Brain pericyte (primary cell): Measurements from ENCODE around the gene BCL11A.

Experiments used
- DNase-seq: peaks from one replicate; pipeline ENCODE4 v3.0.0-alpha.2; 2012; ENCODE audit warnings: low read depth, low spot score

BCL11A gene

GRCh38 chr2:60559880-60560279 lies 6.4 kb upstream of the BCL11A start:
- DNase-seq: no peak

- no peak for DNase-seq
Measured at GRCh38 chr2:60558536-60558935, 5.1 kb upstream of the BCL11A start.

DNA sequence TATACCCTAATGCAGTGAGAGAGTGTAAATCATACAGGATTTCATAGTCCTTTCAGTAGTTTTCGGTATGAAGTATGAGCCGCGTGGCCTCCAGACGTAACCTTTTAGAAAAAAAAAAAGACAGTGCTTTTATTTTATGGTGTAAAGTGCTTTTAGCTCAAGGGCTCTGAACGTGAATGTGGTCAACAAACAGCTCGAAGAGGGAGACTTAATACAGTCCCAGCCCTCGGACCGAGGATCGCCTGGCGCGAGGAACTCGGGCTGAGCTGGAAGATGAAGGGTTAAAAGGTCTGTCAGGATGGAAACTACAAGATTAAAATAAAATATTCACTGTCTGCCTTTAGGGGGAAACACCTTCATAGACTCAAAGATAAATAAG lies 4.0 kb upstream of the BCL11A start:
- no peak for DNase-seq

GRCh38 chr2:60556576-60557485 lies 3.4 kb upstream of the BCL11A start:
- DNase-seq: no peak

DNA sequence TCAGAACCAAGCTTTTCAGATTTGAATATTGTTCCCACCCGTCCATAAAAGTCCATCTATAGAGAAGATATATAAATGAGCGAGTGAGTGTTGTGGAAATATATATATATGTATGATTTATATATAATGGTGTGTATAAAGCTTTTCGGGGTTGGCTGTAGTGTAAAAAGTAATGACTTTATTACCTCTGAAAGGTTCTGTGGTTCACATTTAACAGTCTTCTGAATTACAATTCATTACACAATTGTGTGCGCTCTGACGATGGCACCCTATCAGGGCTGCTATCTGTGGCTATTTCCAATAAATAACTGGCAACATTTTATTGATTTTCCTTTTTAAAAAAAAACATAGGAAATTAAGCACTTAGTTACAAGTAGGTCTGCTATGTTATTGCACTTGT lies 2.7 kb upstream of the BCL11A start:
- DNase-seq: no peak

DNA sequence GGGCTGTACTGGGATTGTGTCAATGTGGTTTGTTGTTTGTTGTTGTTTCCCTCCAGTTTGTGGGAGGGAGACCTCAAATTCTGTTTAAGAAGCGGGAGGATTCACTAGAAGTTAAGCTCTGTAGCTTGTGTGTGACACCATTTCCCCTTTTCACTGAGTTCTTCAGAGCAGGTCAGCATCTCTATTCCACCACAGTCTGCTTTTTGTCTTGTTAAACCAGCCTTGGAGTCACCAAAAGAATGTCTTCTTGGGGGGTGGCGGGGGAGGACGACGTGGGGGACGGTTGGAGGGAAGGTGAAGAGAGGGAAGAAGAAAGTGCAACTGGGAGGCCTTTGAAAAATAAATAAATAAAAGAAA lies 2.3 kb upstream of the BCL11A start:
- no peak for DNase-seq

- no peak for DNase-seq
Measured at GRCh38 chr2:60555066-60555782, 1.8 kb upstream of the BCL11A start.

- DNase-seq: no peak
Measured at GRCh38 chr2:60554646-60555065, 1.2 kb upstream of the BCL11A start.

DNA sequence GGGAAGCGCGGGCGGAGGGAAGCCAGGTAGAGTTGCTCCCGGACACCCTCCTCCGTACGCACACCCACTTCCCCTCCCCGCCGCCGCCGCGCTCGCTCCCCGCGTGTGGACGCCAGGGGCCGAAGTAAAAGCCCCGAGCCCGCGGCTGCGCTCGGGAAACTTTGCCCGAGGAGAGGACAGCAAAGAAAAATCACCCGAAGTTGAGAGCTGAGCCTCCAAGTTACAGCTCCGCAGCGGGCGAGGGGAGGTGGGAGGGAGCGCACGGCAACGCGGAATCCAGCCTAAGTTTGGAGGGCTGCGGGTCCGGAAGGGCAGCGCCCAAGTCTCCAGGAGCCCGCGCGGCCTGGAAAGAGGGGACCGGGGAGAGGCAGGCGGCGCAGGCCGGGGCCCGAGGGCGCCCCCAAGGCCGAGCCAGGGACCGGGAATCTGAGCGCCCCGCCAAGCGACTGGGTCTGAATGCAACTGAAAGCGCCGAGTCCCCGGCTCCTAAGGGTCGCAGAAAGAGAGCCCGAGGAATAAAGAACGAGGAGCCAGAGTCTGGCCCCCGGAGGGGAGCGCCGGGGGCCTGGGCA lies 706 bp upstream of the BCL11A start:
- no peak for DNase-seq

- DNase-seq: no peak
Measured at GRCh38 chr2:60552851-60553494, 481 bp downstream of the BCL11A start.

- DNase-seq: no peak
Measured at GRCh38 chr2:60552078-60552850, 1.2 kb downstream of the BCL11A start.

DNA sequence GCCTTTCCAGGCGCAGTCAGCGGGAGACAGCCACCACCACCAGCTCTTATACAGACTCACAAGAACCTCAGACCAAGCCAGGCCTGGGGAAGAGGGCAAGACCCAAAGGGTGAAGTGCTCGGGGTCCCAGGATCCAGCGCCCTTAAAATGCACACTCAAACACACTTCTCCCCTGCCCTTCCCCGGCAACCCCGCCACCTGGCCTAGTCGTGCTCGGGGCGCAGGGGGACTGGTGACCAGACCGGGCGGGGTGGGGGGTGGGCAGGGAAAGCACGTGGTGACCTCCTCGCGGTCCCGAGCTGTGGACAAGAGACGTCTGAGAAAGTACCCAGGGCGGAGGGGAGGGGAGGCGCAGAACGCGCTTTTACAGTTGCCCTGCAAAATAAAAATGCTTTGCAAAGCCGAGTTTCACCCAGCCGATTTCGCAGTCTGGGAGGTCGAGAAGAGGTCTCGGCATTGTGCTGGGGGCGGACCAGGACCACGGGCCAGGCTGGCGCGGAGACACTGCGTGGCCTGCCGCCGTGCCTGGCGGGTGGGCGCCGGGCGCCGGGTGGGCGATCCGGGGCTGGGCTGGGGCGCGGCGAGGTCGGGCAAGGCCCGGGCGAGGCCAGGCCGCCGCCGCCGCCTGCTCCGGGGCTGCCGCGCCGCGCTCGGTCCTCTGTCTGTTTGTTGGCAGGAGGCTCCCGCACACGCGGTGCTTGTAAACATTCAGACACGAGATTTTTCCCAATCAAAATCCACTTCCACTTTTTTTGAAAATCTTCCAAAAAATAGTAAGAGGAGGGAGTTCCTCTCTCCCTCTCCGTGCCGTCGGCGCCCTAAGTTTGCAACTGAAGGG lies 2.0 kb downstream of the BCL11A start:
- no peak for DNase-seq

- no peak for DNase-seq
Measured at GRCh38 chr2:60550984-60551239, 2.5 kb downstream of the BCL11A start.

GRCh38 chr2:60550178-60550983 lies 3.1 kb downstream of the BCL11A start:
- DNase-seq: peak; percentile 57

DNA sequence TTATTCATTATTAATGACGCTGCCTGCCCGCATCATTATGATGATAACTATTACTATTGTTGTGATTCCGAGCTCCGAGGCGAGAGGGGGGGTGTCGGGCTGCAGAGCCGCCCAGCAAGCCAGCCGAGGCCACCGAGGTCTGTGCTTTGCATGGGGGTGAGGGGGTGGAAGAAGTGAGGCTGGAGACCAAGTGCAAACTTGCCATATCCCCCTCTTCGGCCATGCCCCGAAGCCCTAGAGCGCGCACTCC lies 3.6 kb downstream of the BCL11A start:
- no peak for DNase-seq

GRCh38 chr2:60549238-60549927 lies 4.1 kb downstream of the BCL11A start:
- DNase-seq: no peak

DNA sequence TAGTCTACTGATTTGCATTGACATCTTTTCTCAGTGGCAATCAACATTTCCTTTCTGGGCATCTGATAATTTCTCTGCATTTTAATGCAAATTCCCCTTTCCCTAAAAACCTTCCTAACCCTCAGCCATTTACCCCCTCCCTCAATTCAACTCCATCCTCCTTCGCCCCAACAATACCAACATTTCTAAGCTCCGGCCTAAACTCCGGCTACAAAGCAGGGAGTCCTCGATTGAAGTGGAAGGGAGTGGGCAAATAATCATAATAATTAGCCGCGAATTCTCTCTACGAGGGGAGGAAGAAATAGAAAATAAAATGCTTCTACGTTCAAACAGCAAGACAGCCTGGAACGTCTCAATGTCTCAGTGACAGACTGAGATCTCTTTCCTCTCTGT lies 4.6 kb downstream of the BCL11A start:
- no peak for DNase-seq

DNA sequence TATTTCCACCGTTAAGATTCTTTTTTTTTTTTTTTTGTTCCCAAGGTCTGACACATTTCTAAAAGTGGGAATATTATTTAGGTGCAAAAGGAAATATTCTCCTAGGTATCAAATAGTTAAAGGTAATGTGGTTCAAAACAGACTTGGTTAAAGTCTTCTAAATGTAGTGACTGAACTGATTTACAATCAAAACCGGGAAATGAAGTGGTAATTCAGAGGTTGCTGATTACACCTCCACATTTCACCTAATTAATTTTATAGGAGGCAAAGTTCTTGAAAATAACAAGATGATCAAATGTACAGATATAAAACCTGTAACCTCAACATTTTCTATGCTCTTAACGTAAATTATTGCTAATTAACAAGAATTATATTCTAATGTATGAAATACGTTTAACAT lies 5.1 kb downstream of the BCL11A start:
- DNase-seq: no peak

GRCh38 chr2:60547841-60548240 lies 5.6 kb downstream of the BCL11A start:
- DNase-seq: no peak
